Adrenal gland (tissue), 5 donors: ENCODE data around the gene ARHGEF7.

Experiments used
- CTCF ChIP-seq, 6 experiments: fragments of 450-650 bp in 4 of 6; fragments of 200-600 bp in 2 of 6; sonication (generic) in 1 of 6; IDR thresholded peaks; 1 replicate in 5 of 6; 2 replicates in 1 of 6; pipeline versions ENCODE4 v1.5.1 to v1.8.0; 2016 to 2021; ENCODE audit warnings: antibody characterized with exemption in 6 of 6, mild to moderate bottlenecking in 2 of 6, moderate library complexity in 1 of 6
- POLR2A ChIP-seq, 2 donors: fragments of 450-650 bp; IDR thresholded peaks; one replicate each; pipeline ENCODE4 v1.6.1; 2017; ENCODE audit warnings: antibody characterized with exemption in 2 of 2, mild to moderate bottlenecking in 2 of 2, moderate library complexity in 1 of 2
- donor health status: DM: no; HTN: no; CAD: no.

GRCh38 chr13:111259058-111259457 lies 143.9 kb downstream of the ARHGEF7 start:
- TF ChIP-seq CTCF (IDR thresholded peaks at IDR 0.05), result no peak
- no peak for TF ChIP-seq POLR2A (IDR thresholded peaks at IDR 0.05)
